Esophagus mucosa (tissue), 1 donor: ENCODE results near the gene GPR83. TPM values are rescaled to one million over a fixed set of nuclear protein-coding genes. Genes with fewer than 3 reads are reported as not detected.
A peak's percentile ranks its signal among the peaks of the same experiment; 100 is the strongest.
"Not testable (repeated sequence)": the region's sequence is repeated elsewhere in the genome, so short reads cannot be mapped to it uniquely, and the experiment has no call there.

Experiments
- ATAC-seq: fragments of 200-7000 bp; cut with Tn5 transposase; one replicate; pipeline ENCODE4 v1.9.1; 2020
- total RNA-seq: library from RNA; stranded (reverse); gene quantifications from one replicate; pipeline ENCODE4 v1.2.4, GENCODE V29; 2023
- donor health status: DM: yes; HTN: yes; CAD: no.

The GPR83 gene
- total RNA-seq, 1 donor from 2014 or later, result not detected

DNA sequence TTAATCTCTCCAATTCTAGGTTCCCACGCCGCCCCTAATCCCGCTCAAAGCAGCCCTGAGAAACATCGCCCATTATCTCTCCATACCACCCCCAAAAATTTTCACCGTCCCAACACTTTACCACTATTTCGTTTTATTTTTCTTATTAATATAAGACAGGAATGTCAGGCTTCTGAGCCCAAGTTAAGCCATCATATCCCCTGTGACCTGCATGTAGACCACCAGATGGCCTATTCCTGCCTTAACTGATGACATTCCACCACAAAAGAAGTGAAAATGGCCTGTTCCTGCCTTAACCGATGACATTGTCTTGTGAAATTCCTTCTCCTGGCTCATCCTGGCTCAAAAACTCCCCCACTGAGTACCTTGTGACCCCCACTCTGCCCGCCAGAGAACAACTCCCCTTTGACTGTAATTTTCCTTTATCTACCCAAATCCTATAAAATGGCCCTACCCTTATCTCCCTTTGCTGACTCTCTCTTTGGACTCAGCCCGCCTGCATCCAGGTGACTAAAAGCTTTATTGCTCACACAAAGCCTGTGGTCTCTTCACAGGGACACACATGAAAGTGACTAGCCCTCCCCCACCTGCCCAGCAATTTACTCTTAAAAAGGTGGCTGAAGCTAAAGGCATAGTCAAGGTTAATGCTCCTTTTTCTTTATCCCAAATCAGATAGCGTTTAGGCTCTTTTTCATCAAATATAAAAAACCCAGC, 50.2 kb downstream of the GPR83 start:
- ATAC-seq, result not testable (repeated sequence)

DNA sequence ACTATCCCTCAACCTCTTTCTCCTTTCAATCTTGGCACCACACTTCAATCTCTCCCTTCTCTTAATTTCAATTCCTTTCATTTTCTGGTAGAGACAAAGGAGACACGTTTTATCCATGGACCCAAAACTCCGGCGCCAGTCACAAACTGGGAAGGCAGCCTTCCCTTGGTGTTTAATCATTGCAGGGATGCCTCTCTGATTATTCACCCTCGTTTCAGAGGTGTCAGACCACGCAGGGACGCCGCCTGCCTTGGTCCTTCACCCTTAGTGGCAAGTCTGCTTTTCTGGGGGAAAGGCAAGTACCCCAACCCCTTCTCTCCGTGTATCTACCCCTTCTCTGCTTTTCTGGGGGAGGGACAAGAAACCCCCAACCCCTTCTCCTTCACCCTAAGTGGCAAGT, 54.9 kb downstream of the GPR83 start:
- not testable (repeated sequence) for ATAC-seq

DNA sequence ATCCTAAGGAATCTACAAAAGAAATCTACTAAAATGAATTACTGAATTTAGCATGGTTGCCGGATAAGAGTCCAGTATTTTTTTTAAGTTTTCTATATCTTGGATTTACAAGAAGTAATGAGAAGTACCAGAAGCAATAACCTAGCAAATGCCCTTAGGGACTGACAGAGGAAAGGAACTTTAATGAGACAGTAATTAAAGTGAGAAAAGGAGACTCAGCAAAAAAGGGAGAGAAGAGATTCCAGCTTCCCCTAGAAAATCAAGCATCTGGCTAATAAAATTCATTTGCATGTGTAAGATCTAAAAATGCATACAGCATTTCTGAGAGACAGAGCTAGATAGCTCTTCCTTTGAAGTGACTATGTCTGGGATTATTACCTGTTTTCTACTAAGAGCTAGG, 57.7 kb downstream of the GPR83 start:
- no peak for ATAC-seq

DNA sequence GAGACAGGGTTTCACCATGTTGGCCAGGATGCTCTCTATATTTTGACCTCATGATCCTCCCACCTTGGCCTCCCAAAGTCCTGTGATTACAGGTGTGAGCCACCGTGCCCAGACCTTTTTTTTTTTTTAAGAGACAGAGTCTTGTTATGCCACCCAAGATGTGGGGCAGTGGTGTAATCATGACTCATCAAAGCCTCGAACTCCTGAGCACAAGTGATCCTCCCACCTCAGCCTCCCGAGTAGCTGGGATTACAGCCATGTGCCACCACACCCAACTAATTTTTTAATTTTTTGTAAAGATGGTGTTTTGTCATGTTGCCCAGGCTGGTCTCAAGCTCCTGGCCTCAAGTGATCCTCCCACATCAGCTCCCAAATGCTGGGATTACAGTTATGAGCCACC, 59.0 kb downstream of the GPR83 start:
- no peak for ATAC-seq

DNA sequence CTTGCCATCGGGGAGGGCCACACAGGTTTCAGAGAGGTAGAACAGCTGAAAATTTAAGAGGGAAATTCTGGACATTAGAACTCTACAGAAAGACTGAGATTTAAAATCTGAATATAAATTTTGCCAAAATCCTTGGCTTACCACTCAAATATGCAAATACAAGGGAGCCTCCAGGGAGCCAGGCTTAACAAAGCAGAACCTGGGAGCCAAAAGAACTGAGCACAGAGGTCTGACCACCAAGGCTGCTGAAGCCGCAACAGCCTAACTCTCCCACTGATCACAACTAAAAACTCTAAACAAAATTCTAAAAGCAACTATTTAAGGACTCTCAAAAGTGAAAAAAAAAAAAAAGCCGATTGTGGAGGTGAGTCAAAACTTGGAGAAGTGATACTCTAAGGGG, 62.6 kb downstream of the GPR83 start:
- ATAC-seq, result no peak

DNA sequence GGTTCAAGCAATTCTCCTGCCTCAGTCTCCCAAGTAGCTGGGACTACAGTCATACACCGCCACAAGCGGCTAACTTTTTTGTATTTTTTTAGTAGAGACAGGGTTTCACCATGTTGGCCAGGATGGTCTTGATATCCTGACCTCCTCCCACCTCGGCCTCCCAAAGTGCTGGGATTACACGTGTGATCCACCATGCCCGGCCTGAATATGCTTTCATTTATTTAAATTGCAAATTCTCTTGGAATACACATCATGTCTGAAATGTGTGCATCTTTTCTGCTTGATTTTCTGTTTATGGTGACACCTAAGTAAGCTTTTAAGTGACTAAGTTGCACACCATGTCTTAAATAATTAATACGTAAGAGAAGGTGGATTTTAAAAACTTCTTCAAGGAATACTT, 65.2 kb downstream of the GPR83 start:
- no peak for ATAC-seq

DNA sequence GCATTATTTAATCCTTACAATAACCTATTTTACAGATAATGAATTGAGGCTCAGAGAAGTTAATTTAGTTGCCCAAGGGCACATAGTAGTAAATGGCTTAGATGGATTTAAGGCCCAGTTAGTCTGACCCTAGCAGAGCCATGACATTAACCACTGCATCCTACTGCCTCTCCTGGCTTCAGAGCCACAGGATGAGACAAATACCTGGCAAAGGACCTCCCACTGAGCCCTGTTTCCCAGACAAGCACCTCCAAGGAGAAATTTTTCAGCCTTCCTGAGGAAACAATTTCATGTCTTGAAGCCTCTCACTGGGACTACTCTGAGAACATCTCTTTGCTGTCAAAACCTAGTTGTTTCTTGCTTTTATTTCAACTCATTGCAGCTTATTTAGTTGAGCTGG, 68.4 kb downstream of the GPR83 start:
- ATAC-seq, result no peak

DNA sequence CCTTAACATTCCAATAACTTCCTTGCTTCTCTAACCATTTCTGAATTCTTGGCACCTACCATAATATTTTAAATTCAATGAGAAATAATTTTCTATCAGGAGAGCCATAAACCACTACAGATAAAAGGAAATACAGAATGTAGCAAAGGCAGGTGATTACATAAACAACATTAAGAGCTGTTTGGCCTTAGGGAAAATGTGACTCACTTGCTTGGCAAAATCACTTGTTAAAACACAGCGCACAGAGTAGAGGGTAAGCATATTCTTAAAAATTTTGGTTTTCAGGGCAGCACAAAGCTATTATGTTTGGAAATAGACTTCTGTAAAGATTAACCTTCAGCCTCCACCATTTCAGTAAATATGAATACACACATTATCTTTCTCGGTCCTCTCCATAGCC, 70.4 kb downstream of the GPR83 start:
- peak; percentile 48 for ATAC-seq

DNA sequence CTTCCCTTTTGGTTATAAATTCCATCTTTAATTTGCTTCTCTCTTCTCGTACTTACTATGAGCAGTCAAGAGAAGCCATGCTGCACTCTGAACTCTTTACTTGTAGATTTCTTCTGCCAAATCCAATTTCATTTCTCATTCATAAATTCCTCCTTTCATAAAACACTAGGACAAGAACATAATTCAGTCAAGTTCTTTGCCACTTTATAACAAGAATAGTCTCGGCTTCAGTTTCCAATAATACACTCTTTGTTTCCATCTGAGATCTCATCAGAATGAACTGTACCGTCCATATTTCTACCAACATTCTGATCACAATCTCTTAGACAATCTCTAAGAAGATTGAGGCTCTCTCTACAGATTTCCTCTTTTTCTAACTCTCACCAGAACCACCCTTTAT, 71.7 kb downstream of the GPR83 start:
- ATAC-seq, result no peak

DNA sequence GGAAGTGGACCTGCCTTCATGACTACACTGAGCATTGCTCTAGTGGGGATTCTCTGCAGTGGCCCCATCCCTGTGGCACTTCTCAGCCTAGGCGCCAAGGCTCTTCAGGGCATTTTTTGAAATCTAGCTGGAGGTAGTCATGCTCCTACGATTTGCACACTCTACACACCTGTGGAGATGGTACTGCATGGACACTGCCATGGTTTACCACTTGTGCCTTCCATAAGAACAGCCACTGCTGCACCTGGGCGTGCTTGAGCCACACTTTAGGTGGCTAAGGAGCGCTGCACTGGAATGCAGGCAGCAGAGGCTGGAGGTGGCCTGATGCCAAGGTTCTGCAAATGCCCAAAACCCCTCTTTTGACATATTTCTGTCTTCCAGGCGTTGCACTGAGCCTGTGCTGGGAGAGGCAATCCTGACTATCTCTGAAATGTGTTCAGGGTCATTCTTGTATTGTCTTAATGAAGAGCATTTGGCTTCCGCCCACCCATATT, 72.6 kb downstream of the GPR83 start:
- no peak for ATAC-seq

Other genes starting within 250 kb of the GPR83 start
- gene IZUMO1R, start 96.8 kb downstream of the GPR83 start, total RNA-seq, result not detected
- gene MRE11, start 92.4 kb upstream of the GPR83 start, total RNA-seq, result 13.3 TPM
- gene ANKRD49, start 92.6 kb upstream of the GPR83 start, total RNA-seq, result 7.0 TPM
- not detected for gene C11orf97, start 111.0 kb upstream of the GPR83 start, total RNA-seq
- gene FUT4, start 142.5 kb upstream of the GPR83 start, total RNA-seq, result 1.4 TPM
- gene PIWIL4, start 165.9 kb upstream of the GPR83 start, total RNA-seq, result 0.80 TPM